ENCODE results near the gene CLEC4G.

The CLEC4G gene

DNA sequence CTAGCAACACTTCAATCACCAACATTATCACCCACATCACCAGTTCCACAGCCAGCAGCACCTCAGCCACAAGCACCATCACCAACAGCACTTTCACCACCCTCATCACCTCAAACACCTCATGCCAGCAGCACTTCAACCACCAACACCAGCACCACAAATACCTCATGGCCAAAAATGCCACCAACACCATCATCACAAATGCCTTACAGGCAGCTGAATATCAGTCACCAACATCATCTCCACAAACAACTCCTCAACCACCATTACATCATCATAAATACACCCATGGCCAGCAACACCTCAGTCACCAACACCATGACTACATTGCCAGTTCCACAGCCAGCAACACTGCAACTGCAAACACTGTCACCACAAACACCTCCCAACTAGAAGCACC lies 40.4 kb downstream of the CLEC4G start:
- DNase-seq: no peak

DNA sequence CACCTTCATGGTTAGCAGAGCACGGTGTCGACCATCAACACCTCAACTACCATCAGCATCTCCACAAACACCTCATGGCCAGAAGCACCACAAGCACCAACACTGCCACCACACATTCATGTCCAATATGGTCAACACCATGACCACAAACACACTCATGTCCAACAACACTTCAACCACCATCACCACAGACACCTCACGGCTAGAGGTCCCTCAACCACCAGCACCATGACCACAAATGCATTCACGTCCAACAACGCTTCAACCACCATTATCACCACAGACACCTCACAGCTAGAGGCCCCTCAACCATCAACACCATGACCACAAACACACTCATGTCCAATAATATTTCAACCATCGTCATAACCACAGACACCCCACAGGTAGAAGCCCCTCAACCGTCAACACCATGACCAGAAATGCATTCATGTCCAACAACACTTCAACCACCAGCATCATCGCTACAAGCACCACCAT lies 41.1 kb downstream of the CLEC4G start:
- DNase-seq: no peak

DNA sequence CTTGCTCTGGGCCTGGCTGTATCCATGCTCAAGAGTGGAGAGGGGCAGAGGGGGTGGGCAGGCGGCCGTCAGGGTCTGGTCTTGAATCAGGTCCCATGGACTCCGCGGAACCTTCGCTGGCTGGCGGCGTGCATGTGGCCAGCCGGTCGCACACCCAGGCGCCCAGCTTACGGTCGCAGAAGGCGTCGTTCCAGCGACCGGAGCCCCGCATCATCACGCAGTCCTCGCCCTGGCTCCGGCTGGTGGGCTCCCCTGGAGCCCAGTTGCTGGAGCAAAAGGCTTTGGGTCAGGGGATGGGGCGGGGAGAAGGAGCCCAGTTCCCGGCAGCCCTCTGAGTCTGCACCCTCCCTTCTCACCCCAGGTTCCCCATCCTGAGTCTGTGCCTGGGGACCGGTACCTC lies 42.7 kb downstream of the CLEC4G start:
- DNase-seq: no peak

DNA sequence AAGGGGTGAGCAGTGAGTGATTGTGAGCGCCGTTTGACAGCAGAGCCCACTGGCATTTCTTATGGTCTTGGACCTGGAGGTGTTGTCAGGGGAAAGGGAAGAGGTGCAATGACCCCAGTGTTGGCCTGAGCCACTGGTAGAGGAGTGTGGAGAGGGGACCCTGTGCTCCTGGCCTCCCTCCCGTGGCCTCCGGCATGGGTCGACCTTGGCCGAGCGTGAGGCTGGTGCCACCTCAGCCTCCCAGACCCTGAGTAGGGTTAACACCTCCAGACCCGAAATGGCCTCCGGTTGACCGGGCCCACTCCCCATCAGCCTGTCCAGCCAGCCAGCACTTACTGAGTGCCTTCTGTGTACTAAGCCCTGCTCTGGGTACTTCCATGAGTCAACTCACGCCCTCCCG lies 44.7 kb downstream of the CLEC4G start:
- DNase-seq: no peak

DNA sequence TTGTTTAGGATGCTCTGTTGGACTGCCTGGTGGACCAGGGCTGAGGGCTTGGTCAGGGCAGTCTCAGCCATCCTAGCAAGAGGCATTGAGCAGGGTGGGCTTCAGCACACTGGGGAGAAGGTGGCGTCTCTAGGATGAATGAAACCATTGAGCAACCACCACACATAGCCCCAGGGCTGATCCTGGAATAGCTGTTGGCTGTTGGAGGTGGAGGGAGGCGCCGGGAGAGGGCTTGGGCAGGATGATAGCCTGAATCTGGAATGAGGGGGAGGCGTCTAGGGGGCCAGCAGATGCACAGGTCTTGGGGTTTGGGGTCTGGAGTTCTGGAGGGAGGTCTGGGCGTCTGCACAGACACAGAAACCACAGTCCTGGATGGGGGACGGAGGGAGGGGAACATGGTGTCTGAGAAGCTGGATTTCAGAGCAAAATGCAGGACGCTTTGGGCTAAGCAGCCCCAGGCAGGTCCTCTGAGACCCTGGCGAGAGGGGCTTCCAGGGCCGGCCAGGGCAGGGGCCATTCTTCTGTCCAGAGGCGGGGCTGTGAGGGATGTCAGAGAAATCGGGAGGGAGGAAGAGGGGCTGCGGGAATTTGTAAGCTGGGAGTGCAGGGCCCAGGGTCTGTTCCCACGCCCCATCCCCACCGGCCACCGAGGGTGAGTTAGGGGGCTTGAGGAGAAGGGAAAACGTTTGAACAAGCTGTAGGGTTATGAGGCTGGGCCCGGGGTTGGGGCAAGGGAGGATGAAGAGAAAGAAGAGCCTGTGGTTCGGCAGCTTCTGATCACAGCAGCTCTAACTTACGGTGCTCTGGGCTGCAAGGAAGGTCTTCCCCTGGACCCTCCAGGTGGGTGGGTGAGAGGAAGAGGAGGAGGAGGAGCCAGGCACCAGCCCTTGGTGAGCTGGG lies 46.1 kb downstream of the CLEC4G start:
- DNase-seq: no peak

DNA sequence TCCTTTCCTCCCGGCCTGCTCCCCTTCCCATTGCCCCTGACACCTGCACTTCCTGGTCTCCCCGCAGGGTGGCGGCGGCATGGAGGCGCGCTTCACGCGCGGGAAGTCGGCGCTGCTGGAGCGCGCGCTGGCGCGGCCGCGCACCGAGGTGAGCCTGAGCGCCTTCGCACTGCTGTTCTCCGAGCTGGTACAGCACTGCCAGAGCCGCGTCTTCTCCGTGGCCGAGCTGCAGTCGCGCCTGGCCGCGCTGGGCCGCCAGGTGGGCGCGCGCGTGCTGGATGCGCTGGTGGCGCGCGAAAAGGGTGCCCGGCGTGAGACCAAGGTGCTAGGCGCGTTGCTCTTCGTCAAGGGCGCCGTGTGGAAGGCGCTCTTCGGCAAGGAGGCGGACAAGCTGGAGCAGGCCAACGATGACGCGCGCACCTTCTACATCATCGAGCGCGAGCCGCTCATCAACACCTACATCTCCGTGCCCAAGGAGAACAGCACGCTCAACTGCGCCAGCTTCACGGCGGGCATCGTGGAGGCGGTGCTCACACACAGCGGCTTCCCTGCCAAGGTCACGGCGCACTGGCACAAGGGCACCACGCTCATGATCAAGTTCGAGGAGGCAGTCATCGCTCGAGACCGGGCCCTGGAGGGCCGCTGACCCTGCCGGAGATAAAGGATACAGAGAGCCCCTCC lies 49.6 kb downstream of the CLEC4G start:
- no peak for DNase-seq

DNA sequence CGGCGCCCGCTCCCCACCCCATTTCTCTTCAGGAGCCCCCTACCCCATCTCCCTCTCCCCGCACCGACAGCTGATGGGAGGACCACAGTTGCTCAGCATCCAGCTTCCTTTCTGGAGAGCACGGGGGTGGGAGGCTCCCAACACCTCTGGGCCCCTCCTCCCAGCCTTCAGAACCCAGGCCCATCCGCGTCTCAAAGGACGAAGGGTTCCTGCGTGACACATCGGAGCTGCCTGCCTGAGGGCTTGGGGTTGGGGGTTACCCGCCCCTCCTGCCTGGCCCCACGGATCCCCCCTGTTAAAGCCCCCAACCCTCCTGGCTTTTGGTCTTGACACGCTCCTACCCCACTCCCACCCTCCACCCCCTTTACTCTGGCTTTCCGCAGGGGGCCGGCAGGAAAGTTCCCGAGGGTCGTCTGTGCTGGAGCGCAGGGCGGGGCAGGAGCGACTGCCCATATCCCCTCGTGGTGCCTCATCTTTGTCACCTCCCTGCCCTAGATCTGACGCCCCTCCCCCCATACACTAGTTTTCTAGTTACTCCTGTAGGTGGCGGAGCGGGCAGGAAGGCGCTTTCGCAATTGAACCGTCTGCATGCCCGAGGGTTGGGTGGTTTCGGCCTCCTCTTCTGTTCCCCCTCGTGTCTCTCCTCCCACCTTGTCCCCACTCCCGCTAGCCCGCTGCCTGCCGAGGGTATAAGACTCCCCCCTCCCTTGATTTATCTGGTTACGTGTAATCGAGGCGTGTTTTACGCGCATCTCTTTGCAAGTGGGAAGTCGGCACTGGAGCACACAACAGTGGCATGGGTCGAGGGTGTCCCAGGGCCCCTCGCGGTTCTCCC lies 50.4 kb downstream of the CLEC4G start:
- DNase-seq: peak; percentile 93

DNA sequence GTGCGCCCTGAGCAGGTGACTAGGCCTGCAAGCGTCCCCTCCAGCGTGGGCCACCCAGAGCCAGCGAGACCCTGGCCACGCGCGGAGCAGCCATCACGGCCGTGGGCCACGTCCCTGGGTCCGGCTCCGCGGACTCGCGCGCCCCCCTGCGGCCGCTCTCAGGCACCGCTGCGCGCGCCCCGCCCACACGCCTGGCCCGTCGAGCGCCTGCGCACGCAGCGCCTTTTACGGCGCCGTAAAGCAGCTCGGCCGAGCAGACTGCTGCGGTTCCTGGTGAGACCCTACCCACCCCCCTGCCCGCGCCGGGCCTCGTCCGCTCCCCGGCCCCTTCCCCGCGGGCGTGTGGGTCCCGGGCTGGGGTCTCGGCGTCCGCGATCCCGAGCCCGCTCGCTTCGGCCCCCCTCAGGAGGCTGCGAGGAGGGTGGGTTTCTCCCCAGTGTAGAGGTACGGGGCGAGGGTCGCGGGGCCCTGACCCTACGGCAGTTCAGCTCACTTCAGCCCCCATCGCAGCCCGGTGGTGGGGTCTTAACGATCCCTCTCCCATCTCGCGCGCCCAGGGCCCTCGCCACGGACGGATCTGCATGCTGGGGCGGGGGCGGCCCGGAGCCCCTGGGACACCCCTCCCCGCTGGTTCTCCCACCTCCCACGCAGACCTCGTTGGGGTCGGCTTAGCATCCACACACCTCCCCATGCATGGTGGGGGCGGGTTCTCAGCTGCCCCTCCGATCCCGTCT lies 51.1 kb downstream of the CLEC4G start, which contains the start of gene TRAPPC5:
Gene TRAPPC5 (plus strand): TSS at position 228 of the 734 bp plus-strand sequence. CDS start 1,421 bp downstream, outside the sequence.
- peak; percentile 81 for DNase-seq

DNA sequence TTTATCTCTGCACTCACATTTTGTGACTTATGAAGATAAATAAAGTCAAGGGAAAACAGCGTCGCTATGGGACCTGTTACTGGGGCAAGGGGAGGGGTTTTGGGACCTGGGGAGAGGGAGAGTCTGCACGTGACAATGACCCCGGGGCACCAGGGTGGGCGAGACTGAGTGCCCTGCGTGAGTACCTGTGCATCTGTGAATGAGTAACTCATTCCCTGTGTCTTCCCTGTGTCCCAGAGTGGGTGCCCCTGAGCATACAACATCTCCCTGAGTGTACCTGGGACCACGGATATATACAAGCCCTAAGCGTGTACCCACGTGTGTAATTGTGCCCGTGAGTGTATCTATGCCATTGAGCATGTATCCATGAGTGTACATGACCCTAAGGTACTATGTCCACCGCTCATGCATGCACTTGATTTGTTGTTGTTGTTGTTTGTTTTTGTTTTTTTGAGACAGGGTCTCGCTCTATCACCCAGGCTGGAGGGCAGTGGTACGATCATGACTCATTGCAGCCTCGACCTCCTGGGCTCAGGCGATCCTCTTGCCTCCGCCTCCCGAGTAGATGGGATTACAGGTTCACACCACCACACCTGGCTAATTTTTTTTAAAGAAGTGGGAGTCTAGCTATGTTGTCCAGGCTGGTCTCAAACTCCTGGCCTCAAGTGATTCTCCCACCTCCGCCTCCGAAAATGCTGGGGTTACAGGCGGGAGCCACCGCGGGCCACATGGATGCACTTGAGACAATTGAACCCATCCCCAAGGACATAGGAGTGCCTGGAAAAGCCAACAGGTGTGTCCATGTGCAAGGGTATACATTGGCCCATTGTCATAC lies 51.9 kb downstream of the CLEC4G start:
- no peak for DNase-seq

DNA sequence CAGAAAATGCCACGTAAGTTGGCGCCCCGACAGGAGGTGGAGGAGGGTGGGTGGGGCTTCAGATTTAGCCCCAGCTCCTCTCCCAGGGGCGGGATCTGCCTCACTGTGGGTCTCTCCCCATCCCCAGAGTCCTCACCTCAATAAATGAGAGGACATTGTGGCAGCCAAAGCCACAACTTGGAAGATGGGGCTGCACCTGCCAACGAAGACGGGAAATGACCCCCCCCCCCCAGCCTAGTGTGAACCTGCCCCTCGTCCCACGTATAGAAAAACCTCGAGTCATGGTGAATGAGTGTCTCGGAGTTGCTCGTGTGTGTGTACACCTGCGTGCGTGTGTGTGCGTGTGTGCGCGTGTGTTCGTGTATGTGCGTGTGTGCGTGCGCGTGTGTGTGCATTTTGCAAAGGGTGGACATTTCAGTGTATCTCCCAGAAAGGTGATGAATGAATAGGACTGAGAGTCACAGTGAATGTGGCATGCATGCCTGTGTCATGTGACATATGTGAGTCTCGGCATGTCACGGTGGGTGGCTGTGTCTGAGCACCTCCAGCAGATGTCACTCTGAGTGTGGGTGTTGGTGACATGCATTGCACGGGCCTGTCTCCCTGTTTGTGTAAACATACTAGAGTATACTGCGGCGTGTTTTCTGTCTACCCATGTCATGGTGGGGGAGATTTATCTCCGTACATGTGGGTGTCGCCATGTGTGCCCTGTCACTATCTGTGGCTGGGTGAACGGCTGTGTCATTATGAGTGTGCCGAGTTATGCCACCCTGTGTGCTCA lies 52.7 kb downstream of the CLEC4G start:
- no peak for DNase-seq

Data from KG1 (cell line).